ENCODE results near the gene LOXHD1.

Gene LOXHD1

GRCh38 chr18:46657115-46657955, at the start of gene LOXHD1:
Gene LOXHD1 (minus strand): TSS chr18:46657220. CDS start chr18:46657033, 187 bp downstream.
- no peak for DNase-seq (ENCODE audit: low spot score)

GRCh38 chr18:46705521-46705920, 48.5 kb upstream of the LOXHD1 start:
- no peak for DNase-seq (ENCODE audit: low spot score)

GRCh38 chr18:46704816-46705215, 47.8 kb upstream of the LOXHD1 start:
- DNase-seq (ENCODE audit: low spot score), result no peak

- DNase-seq (ENCODE audit: low spot score), result no peak
Measured at GRCh38 chr18:46704189-46704588, 47.2 kb upstream of the LOXHD1 start.

GRCh38 chr18:46702471-46702870, 45.5 kb upstream of the LOXHD1 start:
- no peak for DNase-seq (ENCODE audit: low spot score)

- DNase-seq (ENCODE audit: low spot score), result no peak
Measured at GRCh38 chr18:46700066-46700824, 43.2 kb upstream of the LOXHD1 start.

- no peak for DNase-seq (ENCODE audit: low spot score)
Measured at GRCh38 chr18:46696702-46697101, 39.7 kb upstream of the LOXHD1 start.

- DNase-seq (ENCODE audit: low spot score), result no peak
Measured at GRCh38 chr18:46696268-46696667, 39.2 kb upstream of the LOXHD1 start.

GRCh38 chr18:46693996-46694395, 37.0 kb upstream of the LOXHD1 start:
- no peak for DNase-seq (ENCODE audit: low spot score)

GRCh38 chr18:46688853-46689525, 32.0 kb upstream of the LOXHD1 start:
- no peak for DNase-seq (ENCODE audit: low spot score)

GRCh38 chr18:46686186-46686585, 29.2 kb upstream of the LOXHD1 start:
- DNase-seq (ENCODE audit: low spot score), result no peak

- DNase-seq (ENCODE audit: low spot score), result no peak
Measured at GRCh38 chr18:46683252-46683651, 26.2 kb upstream of the LOXHD1 start.

GRCh38 chr18:46680784-46681695, 24.0 kb upstream of the LOXHD1 start:
- no peak for DNase-seq (ENCODE audit: low spot score)

- DNase-seq (ENCODE audit: low spot score), result no peak
Measured at GRCh38 chr18:46679846-46680598, 23.0 kb upstream of the LOXHD1 start.

GRCh38 chr18:46678785-46679399, 21.9 kb upstream of the LOXHD1 start:
- no peak for DNase-seq (ENCODE audit: low spot score)

GRCh38 chr18:46678041-46678440, 21.0 kb upstream of the LOXHD1 start:
- DNase-seq (ENCODE audit: low spot score), result no peak

GRCh38 chr18:46677611-46678010, 20.6 kb upstream of the LOXHD1 start:
- no peak for DNase-seq (ENCODE audit: low spot score)

GRCh38 chr18:46676182-46676835, 19.3 kb upstream of the LOXHD1 start:
- peak; percentile 13 for DNase-seq (ENCODE audit: low spot score)

- DNase-seq (ENCODE audit: low spot score), result no peak
Measured at GRCh38 chr18:46675112-46675511, 18.1 kb upstream of the LOXHD1 start.

Measured in SW480 (cell line).